Fibroblast of skin of left quadriceps (primary cell): Measurements from ENCODE around the gene GALT.

Experiments used
- DNase-seq, 2 experiments: peaks; one replicate each; pipeline ENCODE4 v3.0.0-alpha.2; 2013; ENCODE audit warnings: low read depth in 2 of 2

Gene GALT

GRCh38 chr9:34646211-34647083 lies at the start of gene GALT:
GALT (plus strand) TSS chr9:34646675; CDS start chr9:34646705, 30 bp downstream.
- peak in 1 of 2 experiments; percentile 63 for DNase-seq

- no peak for DNase-seq
Observed at GRCh38 chr9:34599546-34599945, 46.9 kb upstream of the GALT start.

GRCh38 chr9:34600908-34601307 lies 45.6 kb upstream of the GALT start:
- no peak for DNase-seq

GRCh38 chr9:34601937-34602573 lies 44.4 kb upstream of the GALT start:
- no peak for DNase-seq

GRCh38 chr9:34603610-34604231 lies 42.8 kb upstream of the GALT start:
- DNase-seq, result peak; percentile 32 to 34

GRCh38 chr9:34606190-34606589 lies 40.3 kb upstream of the GALT start:
- DNase-seq, result no peak

- DNase-seq, result no peak
Observed at GRCh38 chr9:34606905-34607304, 39.6 kb upstream of the GALT start.

GRCh38 chr9:34607331-34607730 lies 39.1 kb upstream of the GALT start:
- DNase-seq, result no peak

- DNase-seq, result no peak
Observed at GRCh38 chr9:34610434-34611206, 35.9 kb upstream of the GALT start.

- no peak for DNase-seq
Observed at GRCh38 chr9:34611251-34611810, 35.1 kb upstream of the GALT start.

GRCh38 chr9:34611811-34612787 lies 34.4 kb upstream of the GALT start, which contains the start of gene RPP25L:
RPP25L (minus strand) TSS chr9:34612097; CDS start chr9:34611296, 801 bp downstream.
- DNase-seq, result peak; percentile 57 to 67

- peak; percentile 29 to 37 for DNase-seq
Observed at GRCh38 chr9:34612788-34613390, 33.6 kb upstream of the GALT start.

GRCh38 chr9:34615132-34615531 lies 31.3 kb upstream of the GALT start:
- no peak for DNase-seq

GRCh38 chr9:34620061-34620994 lies 26.1 kb upstream of the GALT start, which contains the start of gene DCTN3:
DCTN3 (minus strand) TSS chr9:34620495; CDS start chr9:34620464, 31 bp downstream.
- DNase-seq, result peak; percentile 83 to 84

- DNase-seq, result no peak
Observed at GRCh38 chr9:34623374-34624235, 22.9 kb upstream of the GALT start.

GRCh38 chr9:34624475-34625185 lies 21.8 kb upstream of the GALT start:
- no peak for DNase-seq

- DNase-seq, result no peak
Observed at GRCh38 chr9:34625186-34625486, 21.3 kb upstream of the GALT start.
